GM10248 (cell line): ENCODE results near the gene HEATR5A.
A peak's percentile ranks its signal among the peaks of the same experiment; 100 is the strongest.

Experiments
- CTCF ChIA-PET: fragments of 300-600 bp; sonication (Branson Sonifier 250); formaldehyde crosslinking; extraction: SDS; loops from one replicate; lab custom pipeline; 2021; ENCODE audit warnings: antibody characterized with exemption; lab: Yijun Ruan, JAX
- POLR2A ChIA-PET: fragments of 350-650 bp; sonication (Branson Sonifier 250); formaldehyde crosslinking; extraction: SDS; loops from one replicate; lab custom pipeline; 2020; ENCODE audit warnings: antibody characterized with exemption; lab: Yijun Ruan, JAX
- DNase-seq: peaks from one replicate; pipeline ENCODE4 v3.0.0; 2012; ENCODE audit errors: extremely low spot score
- CTCF ChIP-seq: IDR thresholded peaks from 2 replicates; pipeline ENCODE4 v1.5.1; 2012; ENCODE audit warnings: mild to moderate bottlenecking, low read depth; ENCODE audit errors: extremely low read depth, missing control alignments, control extremely low read depth

Gene HEATR5A

DNA sequence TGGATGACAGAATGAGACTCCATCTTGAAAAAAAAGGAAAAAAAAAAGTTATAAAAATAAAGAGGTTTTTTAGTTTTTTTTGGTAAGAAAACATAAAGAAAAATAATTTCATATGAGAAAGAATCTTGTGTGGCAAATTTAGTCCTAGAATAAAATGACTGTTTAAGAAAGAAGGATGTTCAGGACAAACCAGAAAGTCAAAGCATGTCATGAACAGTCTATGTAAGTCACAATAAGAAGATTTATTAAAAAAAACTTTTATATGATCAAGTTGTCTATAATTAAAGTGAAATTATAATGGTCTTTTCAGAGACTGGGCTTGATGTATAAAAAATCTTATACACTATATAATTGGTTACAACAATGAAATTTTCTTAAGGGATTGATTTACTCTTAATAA, 144.6 kb downstream of the HEATR5A start:
- POLR2A ChIA-PET, result no interaction called here
- CTCF ChIA-PET, result interaction anchor here (2.4 kb wide), 1 partner anchor 17 kb away, joined by 12 read pairs; no protein-coding TSS in a partner anchor
- DNase-seq, result no peak
- TF ChIP-seq CTCF, result no peak

DNA sequence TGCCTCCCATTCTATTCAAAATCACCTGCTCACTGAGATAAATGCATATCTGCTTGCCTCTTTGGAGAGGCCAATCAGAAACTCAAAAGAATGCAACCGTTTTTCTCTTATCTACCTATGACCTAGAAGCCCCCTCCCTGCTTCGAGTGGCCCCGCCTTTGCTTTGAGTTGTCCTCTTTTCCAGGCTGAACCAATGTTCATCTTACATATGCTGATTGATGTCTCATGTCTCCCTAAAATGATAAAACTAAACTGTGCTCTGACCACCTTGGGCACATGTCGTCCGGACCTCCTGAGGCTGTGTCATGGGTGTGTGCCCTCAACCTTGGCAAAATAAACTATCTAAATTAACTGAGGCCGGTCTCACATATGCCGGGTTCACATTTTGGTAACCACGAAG, 148.7 kb downstream of the HEATR5A start:
- TF ChIP-seq CTCF, result no peak
- ChIA-PET POLR2A (no interaction called here), CTCF (no interaction called here)
- DNase-seq, result no peak

DNA sequence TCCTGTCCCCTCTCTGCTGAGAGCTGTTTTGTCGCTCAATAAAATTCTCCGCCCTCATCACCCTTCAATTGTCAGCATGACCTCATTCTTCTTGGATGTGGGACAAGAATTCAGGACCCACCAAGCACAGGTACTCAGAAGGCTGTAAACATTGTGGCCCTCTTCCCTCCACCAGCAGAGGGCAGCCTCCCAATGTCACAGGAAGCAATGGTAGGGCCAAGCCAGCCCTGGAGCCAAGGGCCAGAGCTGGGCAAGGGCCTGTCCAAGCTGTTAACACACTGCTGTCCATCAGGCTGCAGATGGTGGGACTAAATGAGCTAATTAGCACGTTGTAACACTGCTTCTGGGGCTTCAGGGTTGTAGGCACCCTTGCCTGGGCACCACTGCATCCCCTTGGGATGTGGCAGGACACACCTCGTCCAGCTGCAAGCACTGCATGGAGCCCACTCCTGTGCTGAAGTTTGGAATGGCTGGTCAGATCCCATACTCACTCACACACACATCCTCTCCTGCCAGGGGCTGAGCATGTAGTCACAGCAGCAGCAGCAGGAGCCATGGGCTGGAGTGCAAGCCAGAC, 150.1 kb downstream of the HEATR5A start:
- ChIA-PET POLR2A (no interaction called here), CTCF (no interaction called here)
- TF ChIP-seq CTCF, result peak; percentile 39
- DNase-seq, result no peak

DNA sequence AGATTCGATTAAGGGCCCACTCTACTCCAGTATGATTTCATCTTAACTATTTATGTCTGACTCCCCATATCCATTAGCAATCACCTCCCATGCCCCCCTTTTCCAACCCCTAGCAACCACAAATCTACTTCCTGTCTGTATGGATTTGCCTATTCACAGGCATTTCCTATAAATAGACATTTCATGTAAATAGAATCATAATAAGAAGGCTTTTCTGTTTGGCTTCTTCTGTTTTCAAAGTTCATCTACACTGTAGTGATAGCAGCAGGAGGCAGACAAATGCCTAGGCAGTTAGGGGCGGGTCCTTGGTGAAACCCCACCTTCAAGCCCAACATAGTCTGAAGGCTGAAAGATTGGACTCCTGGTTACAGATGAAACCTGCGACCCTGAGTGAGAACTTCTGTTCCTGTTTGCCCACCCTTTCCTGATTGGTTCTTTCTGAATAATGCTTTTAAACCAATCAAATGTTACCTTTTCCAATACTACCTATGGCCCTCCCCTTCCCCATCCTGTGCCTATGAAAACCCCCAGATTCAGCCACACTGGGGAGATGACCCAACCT, 150.6 kb downstream of the HEATR5A start:
- TF ChIP-seq CTCF, result no peak
- DNase-seq, result no peak
- ChIA-PET POLR2A (no interaction called here), CTCF (no interaction called here)

DNA sequence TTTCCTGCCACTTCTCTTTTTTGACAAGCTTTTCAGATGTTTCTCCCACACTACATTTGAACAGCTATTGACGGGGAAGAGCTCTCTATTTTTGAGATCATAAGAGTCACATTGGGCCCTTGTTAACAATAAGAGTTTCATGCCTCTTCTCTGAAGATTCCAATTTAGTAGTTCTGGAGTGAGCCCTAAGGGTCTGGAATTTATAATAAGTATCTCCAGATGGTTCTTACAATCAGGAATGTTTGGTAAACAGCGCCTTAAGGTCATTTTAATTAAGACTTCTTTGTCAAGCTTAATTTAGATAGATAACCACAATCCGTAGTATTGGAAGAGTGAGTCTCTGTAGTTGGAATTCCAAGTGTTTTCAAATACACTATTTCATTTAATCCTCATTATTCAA, 152.1 kb downstream of the HEATR5A start:
- TF ChIP-seq CTCF, result no peak
- ChIA-PET CTCF (no interaction called here), POLR2A (no interaction called here)
- no peak for DNase-seq

- ChIA-PET POLR2A (no interaction called here), CTCF (no interaction called here)
- TF ChIP-seq CTCF, result no peak
These were observed 153.7 kb downstream of the HEATR5A start for GRCh38 chr14:31266437-31267331.

More at GRCh38 chr14:31266437-31267331, 153.7 kb downstream of the HEATR5A start:
- DNase-seq, result no peak
